DMS 273 treated with DMSO at 0.1 percent for 48 hours (cell line): ENCODE results near the gene RAB1B.

Experiments
- DNase-seq: peaks from one replicate; lab custom pipeline; 2025; lab: John Stamatoyannopoulos, UW

The RAB1B gene

DNA sequence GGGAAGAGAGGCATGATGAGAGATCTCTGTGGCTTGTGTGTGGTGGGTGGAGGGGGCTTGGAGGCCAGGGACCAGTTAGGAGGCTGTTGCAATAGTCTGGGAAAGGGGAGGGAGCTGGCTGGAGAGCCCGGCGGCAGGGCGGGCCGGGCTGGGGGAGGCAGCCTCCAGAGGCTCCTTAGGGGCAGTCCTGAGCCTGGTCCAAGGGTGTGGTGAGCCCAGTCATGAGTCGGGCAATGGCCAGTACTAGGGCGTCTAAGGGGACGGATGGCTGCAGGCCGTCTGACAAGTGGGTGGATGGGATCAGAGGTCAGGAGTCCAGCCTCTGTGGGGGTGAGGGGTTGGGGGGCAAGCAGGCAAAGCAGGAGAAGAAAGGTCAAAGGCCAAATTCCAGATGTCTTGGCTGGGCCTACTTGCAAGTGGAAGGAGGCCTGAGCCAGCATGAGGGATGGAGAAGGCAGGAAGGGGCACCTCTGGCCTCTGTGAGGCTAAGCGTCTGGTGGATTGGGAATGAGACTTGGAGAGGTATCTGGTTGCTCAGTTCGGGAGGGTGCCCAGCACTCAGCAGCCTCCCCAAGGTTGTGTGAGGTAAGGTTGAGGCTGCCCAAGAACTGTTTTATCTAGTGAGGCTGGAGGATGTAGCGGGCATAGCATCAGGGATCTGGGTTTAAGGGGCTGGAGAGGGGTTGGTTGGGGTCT is 54.4 kb downstream of the RAB1B start:
- no peak for DNase-seq

GRCh38 chr11:66323684-66324083 is 55.2 kb downstream of the RAB1B start:
- DNase-seq = no peak

GRCh38 chr11:66324664-66325063 is 56.2 kb downstream of the RAB1B start:
- DNase-seq = no peak

DNA sequence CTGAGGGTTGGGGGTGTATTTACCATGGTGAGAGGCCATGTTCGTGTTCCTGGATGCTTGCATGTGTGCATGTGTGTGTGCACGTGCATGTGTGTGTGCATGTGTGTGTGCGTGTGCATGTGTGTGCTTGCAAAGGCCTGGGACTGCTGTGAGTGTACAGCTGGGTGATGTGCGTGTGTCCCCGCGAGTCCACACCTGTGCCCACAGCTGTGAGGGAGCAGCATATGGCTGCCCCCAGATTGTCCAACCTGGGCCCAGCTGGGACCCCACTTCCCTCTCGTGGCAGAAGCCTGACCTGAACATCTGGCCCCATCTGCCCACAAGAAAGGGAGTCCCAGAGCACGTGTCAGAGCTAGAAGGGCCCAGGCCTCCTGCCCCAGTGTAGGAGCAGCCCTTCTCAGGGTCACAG is 56.8 kb downstream of the RAB1B start:
- peak; percentile 65 for DNase-seq

DNA sequence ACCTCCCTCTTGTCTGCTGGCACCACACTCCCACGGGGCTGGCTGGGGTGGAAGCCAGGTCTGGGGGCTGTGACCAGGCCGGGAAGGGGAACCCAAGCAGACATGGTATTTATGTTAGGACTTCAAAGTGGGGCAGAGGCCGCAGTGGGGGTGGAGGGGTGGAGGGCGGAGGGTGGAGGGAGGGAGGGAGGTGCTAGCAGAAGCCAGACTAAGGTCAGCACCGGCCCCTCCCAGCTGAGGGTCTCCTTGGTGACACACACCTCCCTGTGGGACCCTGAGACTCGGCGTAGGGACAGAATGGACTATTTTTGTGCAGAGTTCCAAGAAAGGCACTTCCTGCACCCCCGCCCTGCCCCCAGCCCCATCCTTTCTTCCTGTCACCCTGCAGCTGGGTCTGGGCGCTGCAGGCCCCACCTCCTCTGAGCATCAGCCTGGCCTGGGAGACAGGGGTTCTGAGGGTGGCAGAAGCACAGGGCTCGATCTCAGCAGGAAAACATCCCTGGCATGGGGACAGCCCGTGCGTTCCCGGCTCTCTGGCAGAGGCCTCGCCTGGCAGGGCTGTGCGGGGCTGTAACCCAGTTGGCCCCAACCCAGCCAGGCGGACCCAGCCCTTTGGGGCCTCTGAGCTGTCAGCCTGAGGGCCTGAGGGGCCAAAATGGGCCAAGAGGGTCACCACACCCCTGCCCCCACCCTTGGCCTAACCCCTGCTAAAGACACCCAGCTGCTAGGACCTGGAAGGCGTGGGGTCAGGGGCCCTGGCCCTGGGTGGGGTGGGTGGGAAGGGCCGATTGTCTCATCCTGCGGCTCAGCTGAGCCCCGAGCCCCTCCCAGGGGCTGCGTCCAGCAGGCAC is 58.0 kb downstream of the RAB1B start:
- DNase-seq = no peak
